Stimulated activated CD4-positive, alpha-beta T cell treated with anti-CD3 and anti-CD28 coated beads, Interleukin-15, amount 100 ng/mL, for 48 hours (primary cell): ENCODE measurements around the gene PNPLA5.

Experiments used
- DNase-seq, 2 donors: peaks; one replicate each; pipeline ENCODE4 v3.0.0-alpha.2; 2020; ENCODE audit warnings: low read depth in 2 of 2

The PNPLA5 gene

GRCh38 chr22:43901976-43902643 is 10.3 kb upstream of the PNPLA5 start:
- no peak for DNase-seq

GRCh38 chr22:43900206-43900605 is 8.4 kb upstream of the PNPLA5 start:
- DNase-seq = no peak

GRCh38 chr22:43897751-43898261 is 6.0 kb upstream of the PNPLA5 start:
- peak; percentile 13 to 15 for DNase-seq

- DNase-seq = no peak
These were observed 4.3 kb upstream of the PNPLA5 start for GRCh38 chr22:43895986-43896645.

- no peak for DNase-seq
These were observed 2.3 kb upstream of the PNPLA5 start for GRCh38 chr22:43894122-43894521.

- no peak for DNase-seq
These were observed 1.5 kb upstream of the PNPLA5 start for GRCh38 chr22:43893266-43893665.

- no peak for DNase-seq
These were observed 526 bp upstream of the PNPLA5 start for GRCh38 chr22:43892183-43892894.

GRCh38 chr22:43890901-43891331 is 897 bp downstream of the PNPLA5 start:
- DNase-seq = no peak

GRCh38 chr22:43889860-43890253 is 2.0 kb downstream of the PNPLA5 start:
- DNase-seq = no peak

- no peak for DNase-seq
These were observed 2.5 kb downstream of the PNPLA5 start for GRCh38 chr22:43889201-43889859.

GRCh38 chr22:43888740-43889139 is 3.1 kb downstream of the PNPLA5 start:
- no peak for DNase-seq

GRCh38 chr22:43887391-43887790 is 4.4 kb downstream of the PNPLA5 start:
- DNase-seq = no peak

- DNase-seq = no peak
These were observed 5.6 kb downstream of the PNPLA5 start for GRCh38 chr22:43886231-43886630.

- no peak for DNase-seq
These were observed 6.0 kb downstream of the PNPLA5 start for GRCh38 chr22:43885786-43886185.

GRCh38 chr22:43885319-43885671 is 6.5 kb downstream of the PNPLA5 start:
- DNase-seq = no peak

- peak; percentile 24 to 45 for DNase-seq
These were observed 7.1 kb downstream of the PNPLA5 start for GRCh38 chr22:43884600-43885318.

GRCh38 chr22:43883719-43884415 is 7.9 kb downstream of the PNPLA5 start:
- no peak for DNase-seq

- DNase-seq = peak; percentile 22 to 48
These were observed 8.7 kb downstream of the PNPLA5 start for GRCh38 chr22:43883012-43883661.

- no peak for DNase-seq
These were observed 9.6 kb downstream of the PNPLA5 start for GRCh38 chr22:43882122-43882767.
